ENCODE measurements around the gene MYLK2.

MYLK2 gene

GRCh38 chr20:31819083-31819784 is at the start of gene MYLK2:
TSS of gene MYLK2 (plus strand) at chr20:31819356. CDS start at chr20:31819581, 225 bp downstream.
- no peak for TF ChIP-seq CTCF (IDR thresholded peaks at IDR 0.05)
- Histone ChIP-seq H3K4me3 (peak within 1 kb of the TSS; percentile 35), H3K27ac (peak within 1 kb of the TSS; percentile 25 to 80)
- DNase-seq (ENCODE audit: low spot score): peak; percentile 69

- no peak for DNase-seq (ENCODE audit: low spot score)
- no peak overlapping the region for H3K4me3 ChIP-seq
- H3K27ac ChIP-seq: no peak overlapping the region
- TF ChIP-seq CTCF (IDR thresholded peaks at IDR 0.05): no peak
These were observed 49.5 kb upstream of the MYLK2 start for GRCh38 chr20:31769681-31770080.

- no peak overlapping the region for H3K27ac ChIP-seq
- TF ChIP-seq CTCF (IDR thresholded peaks at IDR 0.05): no peak
- peak overlapping the region; percentile 3 for H3K4me3 ChIP-seq
- DNase-seq (ENCODE audit: low spot score): no peak
These were observed 48.9 kb upstream of the MYLK2 start for GRCh38 chr20:31770243-31770642.

GRCh38 chr20:31774408-31774807 is 44.7 kb upstream of the MYLK2 start:
- TF ChIP-seq CTCF (IDR thresholded peaks at IDR 0.05): no peak
- DNase-seq (ENCODE audit: low spot score): no peak
- no peak overlapping the region for H3K27ac ChIP-seq
- H3K4me3 ChIP-seq: no peak overlapping the region

GRCh38 chr20:31780839-31781238 is 38.3 kb upstream of the MYLK2 start:
- no peak overlapping the region for H3K4me3 ChIP-seq
- no peak for TF ChIP-seq CTCF (IDR thresholded peaks at IDR 0.05)
- no peak overlapping the region for H3K27ac ChIP-seq
- DNase-seq (ENCODE audit: low spot score): no peak

GRCh38 chr20:31781945-31782344 is 37.2 kb upstream of the MYLK2 start:
- Histone ChIP-seq H3K27ac (no peak overlapping the region), H3K4me3 (no peak overlapping the region)
- no peak for DNase-seq (ENCODE audit: low spot score)
- no peak for TF ChIP-seq CTCF (IDR thresholded peaks at IDR 0.05)

- no peak for TF ChIP-seq CTCF (IDR thresholded peaks at IDR 0.05)
- H3K27ac ChIP-seq: no peak overlapping the region
These were observed 34.7 kb upstream of the MYLK2 start for GRCh38 chr20:31784354-31785044.

More at GRCh38 chr20:31784354-31785044, 34.7 kb upstream of the MYLK2 start:
- no peak overlapping the region for H3K4me3 ChIP-seq
- DNase-seq (ENCODE audit: low spot score): no peak

Data from coronary artery (tissue), 2 donors.